SK-N-SH treated with all-trans-retinoic acid at 6 μM for 48 hours (cell line): ENCODE data around the gene RAPGEF4.

Experiments
- ATAC-seq: fragments of 200-7000 bp; cut with Tn5 transposase; 3 replicates; pipeline ENCODE4 v1.9.1; 2020; ENCODE audit warnings: mild to moderate bottlenecking, moderate library complexity
- ARNTL ChIP-seq: fragments of 450-650 bp; formaldehyde crosslinking; IDR thresholded peaks from 2 replicates; pipeline ENCODE4 v1.5.0; 2020; ENCODE audit warnings: low read depth, mild to moderate bottlenecking, moderate library complexity, borderline replicate concordance
- ESRRG ChIP-seq: fragments of 250-450 bp; sonication (Bioruptor Pico); IDR thresholded peaks from 2 replicates; pipeline ENCODE4 v1.6.1; 2021; ENCODE audit warnings: mild to moderate bottlenecking
- GLIS3 ChIP-seq: fragments of 250-450 bp; sonication (Bioruptor Pico); IDR thresholded peaks from 2 replicates; pipeline ENCODE4 v1.5.0; 2020; ENCODE audit warnings: mild to moderate bottlenecking, moderate library complexity
- ISL1 ChIP-seq: fragments of 250-450 bp; sonication (Bioruptor Pico); IDR thresholded peaks from 2 replicates; pipeline ENCODE4 v2.1.2; 2022; ENCODE audit warnings: mild to moderate bottlenecking, moderate library complexity
- OSR1 ChIP-seq: fragments of 250-450 bp; sonication (Bioruptor Pico); IDR thresholded peaks from 2 replicates; pipeline ENCODE4 v1.8.0; 2022; ENCODE audit warnings: moderate library complexity, mild to moderate bottlenecking, inconsistent platforms
- PATZ1 ChIP-seq: fragments of 250-450 bp; sonication (Bioruptor Pico); IDR thresholded peaks from 2 replicates; pipeline ENCODE4 v1.8.0; 2020; ENCODE audit warnings: mild to moderate bottlenecking, moderate library complexity, borderline replicate concordance
- POU6F1 ChIP-seq: fragments of 250-450 bp; sonication (Bioruptor Pico); IDR thresholded peaks from 2 replicates; pipeline ENCODE4 v1.8.0; 2021; ENCODE audit warnings: low read depth, mild to moderate bottlenecking, moderate library complexity, borderline replicate concordance
- PPARA ChIP-seq: fragments of 250-450 bp; sonication (Bioruptor Pico); IDR thresholded peaks from 2 replicates; pipeline ENCODE4 v1.5.0; 2020; ENCODE audit warnings: mild to moderate bottlenecking, borderline replicate concordance
- RARB ChIP-seq: fragments of 250-450 bp; sonication (Bioruptor Pico); IDR thresholded peaks from 2 replicates; pipeline ENCODE4 v1.8.0; 2021; ENCODE audit warnings: mild to moderate bottlenecking, moderate library complexity
- SNAI2 ChIP-seq: fragments of 250-450 bp; sonication (Bioruptor Pico); IDR thresholded peaks from 2 replicates; pipeline ENCODE4 v1.5.0; 2020; ENCODE audit warnings: mild to moderate bottlenecking, moderate library complexity
- TCF4 ChIP-seq: fragments of 250-450 bp; sonication (Bioruptor Pico); IDR thresholded peaks from 2 replicates; pipeline ENCODE4 v1.8.0; 2021; ENCODE audit warnings: mild to moderate bottlenecking, moderate library complexity, borderline replicate concordance
- TOX ChIP-seq: fragments of 250-450 bp; sonication (Bioruptor Pico); IDR thresholded peaks from 2 replicates; pipeline ENCODE4 v1.8.0; 2021; ENCODE audit warnings: mild to moderate bottlenecking, moderate library complexity, borderline replicate concordance
- TSHZ2 ChIP-seq: fragments of 250-450 bp; sonication (Bioruptor Pico); IDR thresholded peaks from 2 replicates; pipeline ENCODE4 v1.5.0; 2020; ENCODE audit warnings: mild to moderate bottlenecking, moderate library complexity
- ZC3H10 ChIP-seq: fragments of 250-450 bp; sonication (Bioruptor Pico); IDR thresholded peaks from 2 replicates; pipeline ENCODE4 v1.5.1; 2021; ENCODE audit warnings: mild to moderate bottlenecking, moderate library complexity
- ZFP3 ChIP-seq: fragments of 250-450 bp; sonication (Bioruptor Pico); IDR thresholded peaks from 2 replicates; pipeline ENCODE4 v1.5.0; 2020; ENCODE audit warnings: mild to moderate bottlenecking, moderate library complexity
- ZFP30 ChIP-seq: fragments of 450-650 bp; formaldehyde crosslinking; IDR thresholded peaks from 2 replicates; pipeline ENCODE4 v1.5.0; 2022; ENCODE audit warnings: mild to moderate bottlenecking, moderate library complexity
- ZNF70 ChIP-seq: fragments of 450-650 bp; formaldehyde crosslinking; IDR thresholded peaks from 2 replicates; pipeline ENCODE4 v1.5.0; 2020; ENCODE audit warnings: mild to moderate bottlenecking, moderate library complexity
- ZNF8 ChIP-seq: fragments of 450-650 bp; formaldehyde crosslinking; IDR thresholded peaks from 2 replicates; pipeline ENCODE4 v1.5.0; 2020; ENCODE audit warnings: mild to moderate bottlenecking, moderate library complexity
- TF ChIP-seq, protein P1 (sequence below): fragments of 250-450 bp; sonication (Bioruptor Pico); IDR thresholded peaks from 2 replicates; pipeline ENCODE4 v1.5.1; 2021; ENCODE audit warnings: mild to moderate bottlenecking, moderate library complexity

Gene RAPGEF4

GRCh38 chr2:172822585-172822984 is 86.9 kb downstream of the RAPGEF4 start:
- no peak for TF ChIP-seq ESRRG
- no peak for TF ChIP-seq TOX (CRISPR knock-in tag)
- TF ChIP-seq ZFP30 (CRISPR knock-in tag) = no peak
- TF ChIP-seq ZFP3 = no peak
- TF ChIP-seq PPARA (CRISPR knock-in tag) = no peak
- TF ChIP-seq OSR1 (CRISPR knock-in tag) = no peak
- no peak for TF ChIP-seq RARB (CRISPR knock-in tag)
- TF ChIP-seq ZNF8 (CRISPR knock-in tag) = no peak
- TF ChIP-seq GLIS3 (CRISPR knock-in tag) = no peak
- no peak for TF ChIP-seq ISL1 (CRISPR knock-in tag)
- TF ChIP-seq, protein P1, sequence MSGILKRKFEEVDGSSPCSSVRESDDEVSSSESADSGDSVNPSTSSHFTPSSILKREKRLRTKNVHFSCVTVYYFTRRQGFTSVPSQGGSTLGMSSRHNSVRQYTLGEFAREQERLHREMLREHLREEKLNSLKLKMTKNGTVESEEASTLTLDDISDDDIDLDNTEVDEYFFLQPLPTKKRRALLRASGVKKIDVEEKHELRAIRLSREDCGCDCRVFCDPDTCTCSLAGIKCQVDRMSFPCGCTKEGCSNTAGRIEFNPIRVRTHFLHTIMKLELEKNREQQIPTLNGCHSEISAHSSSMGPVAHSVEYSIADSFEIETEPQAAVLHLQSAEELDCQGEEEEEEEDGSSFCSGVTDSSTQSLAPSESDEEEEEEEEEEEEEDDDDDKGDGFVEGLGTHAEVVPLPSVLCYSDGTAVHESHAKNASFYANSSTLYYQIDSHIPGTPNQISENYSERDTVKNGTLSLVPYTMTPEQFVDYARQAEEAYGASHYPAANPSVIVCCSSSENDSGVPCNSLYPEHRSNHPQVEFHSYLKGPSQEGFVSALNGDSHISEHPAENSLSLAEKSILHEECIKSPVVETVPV (CRISPR knock-in tag) = no peak
- no peak for TF ChIP-seq TSHZ2 (CRISPR knock-in tag)
- no peak for TF ChIP-seq ZC3H10 (CRISPR knock-in tag)
- no peak for TF ChIP-seq POU6F1
- TF ChIP-seq ZNF70 (CRISPR knock-in tag) = no peak
- no peak for TF ChIP-seq TCF4 (CRISPR knock-in tag)
- no peak for TF ChIP-seq SNAI2
- TF ChIP-seq, all 23 proteins: peak for 0
- ATAC-seq = no peak

GRCh38 chr2:172823261-172823850 is 87.7 kb downstream of the RAPGEF4 start:
- no peak for ATAC-seq
- TF ChIP-seq RARB (CRISPR knock-in tag) (no peak), ZNF8 (CRISPR knock-in tag) (no peak), ARNTL (CRISPR knock-in tag) (no peak), TOX (CRISPR knock-in tag) (no peak), ZNF70 (CRISPR knock-in tag) (no peak), TCF4 (CRISPR knock-in tag) (no peak), PPARA (CRISPR knock-in tag) (no peak), PATZ1 (CRISPR knock-in tag) (no peak), ZC3H10 (CRISPR knock-in tag) (no peak), TSHZ2 (CRISPR knock-in tag) (no peak)
- TF ChIP-seq, protein P1 (CRISPR knock-in tag) = no peak
